Osteoblast (primary cell): ENCODE measurements around the gene YIPF1. TPM values are rescaled to one million over a fixed set of nuclear protein-coding genes. Genes with fewer than 3 reads are reported as not detected.

Experiments
- DNase-seq: peaks from one replicate; pipeline ENCODE4 v3.0.0; 2011; ENCODE audit warnings: low spot score, mixed read lengths; ENCODE audit not compliant: insufficient read length; ENCODE audit errors: missing footprints
- H2AFZ ChIP-seq: 2 replicates; pipeline ENCODE4 v1.6.0; 2011; ENCODE audit warnings: mild to moderate bottlenecking, low read length
- H3K27ac ChIP-seq: 2 replicates; pipeline ENCODE4 v1.5.1; 2011; ENCODE audit warnings: mild to moderate bottlenecking, low read depth, low read length, moderate library complexity
- H3K27me3 ChIP-seq: 2 replicates; pipeline ENCODE4 v1.6.0; 2012; ENCODE audit warnings: mild to moderate bottlenecking, control low read depth, inconsistent platforms, low read length, moderate library complexity; ENCODE audit not compliant: insufficient read depth
- H3K36me3 ChIP-seq: 2 replicates; pipeline ENCODE4 v1.5.1; 2011; ENCODE audit warnings: mild to moderate bottlenecking, low read length, control low read depth, moderate library complexity; ENCODE audit not compliant: insufficient read depth
- H3K4me1 ChIP-seq: 2 replicates; pipeline ENCODE4 v1.5.1; 2011; ENCODE audit warnings: mild to moderate bottlenecking, low read length, control low read depth, moderate library complexity; ENCODE audit not compliant: insufficient read depth
- H3K4me2 ChIP-seq: 2 replicates; pipeline ENCODE4 v1.6.0; 2011; ENCODE audit warnings: mild to moderate bottlenecking, low read length; ENCODE audit not compliant: insufficient read depth
- H3K4me3 ChIP-seq: fragments of 200-600 bp; sonication (generic); 3 replicates; pipeline ENCODE4 v1.5.1; 2012; ENCODE audit warnings: mild to moderate bottlenecking, low read length, inconsistent platforms; ENCODE audit not compliant: insufficient read depth
- H3K79me2 ChIP-seq: 2 replicates; pipeline ENCODE4 v1.6.0; 2012; ENCODE audit warnings: mild to moderate bottlenecking, low read length, control low read depth, inconsistent platforms; ENCODE audit not compliant: insufficient read depth
- H3K9me3 ChIP-seq: 2 replicates; pipeline ENCODE4 v1.5.1; 2011; ENCODE audit warnings: low read depth, low read length, control low read depth
- H4K20me1 ChIP-seq: 2 replicates; pipeline ENCODE4 v1.6.0; 2012; ENCODE audit warnings: mild to moderate bottlenecking, low read length, control low read depth; ENCODE audit not compliant: insufficient read depth
- CTCF ChIP-seq: IDR thresholded peaks from 2 replicates; pipeline ENCODE4 v1.5.1; 2011; ENCODE audit warnings: mild to moderate bottlenecking, low read depth, low read length, moderate library complexity; ENCODE audit errors: extremely low read depth
- total RNA-seq: library from RNA; depleted of rRNA; stranded (reverse); fragments of >200 nt; gene quantifications from 2 replicates; pipeline ENCODE4 v1.2.3, GENCODE V29; 2012

Gene YIPF1
- total RNA-seq: 22.4 and 23.2 TPM in 2 replicates

GRCh38 chr1:53889304-53890298 is at the start of gene YIPF1:
Gene YIPF1, minus strand, starts transcription at chr1:53889797. Its CDS starts 860 bp downstream, at chr1:53888937.
- no peak for TF ChIP-seq CTCF
- no peaks in the 10 kb centered on the region for H3K27me3 ChIP-seq
- peak; percentile 98 for DNase-seq
- peak within 1 kb of the TSS; percentile 81 for H3K4me2 ChIP-seq
- no peaks in the 10 kb centered on the region for H4K20me1 ChIP-seq
- H3K79me2 ChIP-seq: peaks cover 5% of the 10 kb centered on the region
- H3K4me1 ChIP-seq: peaks cover 13% of the 10 kb centered on the region
- H2AFZ ChIP-seq: peak within 1 kb of the TSS; percentile 95
- peak within 1 kb of the TSS; percentile 92 for H3K27ac ChIP-seq
- no peaks in the 10 kb centered on the region for H3K9me3 ChIP-seq
- peaks cover 9% of the 10 kb centered on the region for H3K36me3 ChIP-seq
- H3K4me3 ChIP-seq: peak within 1 kb of the TSS; percentile 92

- no peaks in the 10 kb centered on the region for H3K27me3 ChIP-seq
- no peak overlapping the region for H3K27ac ChIP-seq
- H3K9me3 ChIP-seq: peaks cover 1% of the 10 kb centered on the region
- no peak overlapping the region for H3K4me3 ChIP-seq
- TF ChIP-seq CTCF: no peak
- no peaks in the 10 kb centered on the region for H4K20me1 ChIP-seq
- peaks cover 3% of the 10 kb centered on the region for H3K36me3 ChIP-seq
- H2AFZ ChIP-seq: no peak overlapping the region
- peaks cover 15% of the 10 kb centered on the region for H3K79me2 ChIP-seq
- peaks cover 4% of the 10 kb centered on the region for H3K4me1 ChIP-seq
- peak; percentile 34 for DNase-seq
- H3K4me2 ChIP-seq: peak overlapping the region; percentile 18
Measured at GRCh38 chr1:53938136-53938830, 48.7 kb upstream of the YIPF1 start.

- Histone ChIP-seq H3K4me2 (no peak overlapping the region), H3K36me3 (peaks cover 3% of the 10 kb centered on the region), H3K79me2 (peaks cover 5% of the 10 kb centered on the region)
Measured at GRCh38 chr1:53936430-53936829, 46.8 kb upstream of the YIPF1 start.

More at GRCh38 chr1:53936430-53936829, 46.8 kb upstream of the YIPF1 start:
- Histone ChIP-seq H3K4me1 (peaks cover 4% of the 10 kb centered on the region), H3K27ac (no peak overlapping the region), H3K9me3 (peaks cover 1% of the 10 kb centered on the region), H3K27me3 (no peaks in the 10 kb centered on the region), H3K4me3 (no peak overlapping the region), H4K20me1 (no peaks in the 10 kb centered on the region), H2AFZ (no peak overlapping the region)
- TF ChIP-seq CTCF: no peak
- no peak for DNase-seq
